RKO (cell line): ENCODE data around the gene PWWP2B.

Experiments
- DNase-seq: peaks from one replicate; pipeline ENCODE4 v3.0.0-alpha.2; 2016; ENCODE audit warnings: low spot score

PWWP2B gene

GRCh38 chr10:132447446-132448247, 50.6 kb downstream of the PWWP2B start:
- peak; percentile 59 for DNase-seq

GRCh38 chr10:132448248-132448731, 51.3 kb downstream of the PWWP2B start:
- DNase-seq = peak; percentile 75

- DNase-seq = peak; percentile 47
Observed at GRCh38 chr10:132449051-132449810, 52.2 kb downstream of the PWWP2B start.

- DNase-seq = no peak
Observed at GRCh38 chr10:132449811-132450181, 52.8 kb downstream of the PWWP2B start.

- DNase-seq = no peak
Observed at GRCh38 chr10:132450466-132450824, 53.4 kb downstream of the PWWP2B start.

- DNase-seq = no peak
Observed at GRCh38 chr10:132450825-132451505, 54.0 kb downstream of the PWWP2B start.

- DNase-seq = no peak
Observed at GRCh38 chr10:132451506-132452215, 54.7 kb downstream of the PWWP2B start.

- DNase-seq = no peak
Observed at GRCh38 chr10:132452216-132452650, 55.2 kb downstream of the PWWP2B start.

GRCh38 chr10:132452651-132453469, 55.9 kb downstream of the PWWP2B start:
- peak; percentile 43 for DNase-seq

GRCh38 chr10:132453470-132453861, 56.5 kb downstream of the PWWP2B start:
- DNase-seq = no peak

- no peak for DNase-seq
Observed at GRCh38 chr10:132454296-132455198, 57.5 kb downstream of the PWWP2B start.

- DNase-seq = no peak
Observed at GRCh38 chr10:132455441-132455971, 58.5 kb downstream of the PWWP2B start.

- DNase-seq = no peak
Observed at GRCh38 chr10:132455986-132456847, 59.2 kb downstream of the PWWP2B start.

- DNase-seq = no peak
Observed at GRCh38 chr10:132456881-132457280, 59.9 kb downstream of the PWWP2B start.

- no peak for DNase-seq
Observed at GRCh38 chr10:132457328-132458070, 60.5 kb downstream of the PWWP2B start.

GRCh38 chr10:132458071-132458585, 61.1 kb downstream of the PWWP2B start:
- no peak for DNase-seq

GRCh38 chr10:132458586-132459300, 61.7 kb downstream of the PWWP2B start:
- DNase-seq = no peak
